GM12801 (cell line): ENCODE data around the gene POLDIP2.

Experiments
- TF ChIP-seq, protein P1 (sequence below): IDR thresholded peaks from one replicate; pipeline ENCODE4 v1.5.1; 2011; ENCODE audit warnings: control low read depth; ENCODE audit not compliant: insufficient read length; ENCODE audit errors: extremely low read depth

The POLDIP2 gene

GRCh38 chr17:28372203-28372944, 15.0 kb upstream of the POLDIP2 start:
- TF ChIP-seq, protein P1, sequence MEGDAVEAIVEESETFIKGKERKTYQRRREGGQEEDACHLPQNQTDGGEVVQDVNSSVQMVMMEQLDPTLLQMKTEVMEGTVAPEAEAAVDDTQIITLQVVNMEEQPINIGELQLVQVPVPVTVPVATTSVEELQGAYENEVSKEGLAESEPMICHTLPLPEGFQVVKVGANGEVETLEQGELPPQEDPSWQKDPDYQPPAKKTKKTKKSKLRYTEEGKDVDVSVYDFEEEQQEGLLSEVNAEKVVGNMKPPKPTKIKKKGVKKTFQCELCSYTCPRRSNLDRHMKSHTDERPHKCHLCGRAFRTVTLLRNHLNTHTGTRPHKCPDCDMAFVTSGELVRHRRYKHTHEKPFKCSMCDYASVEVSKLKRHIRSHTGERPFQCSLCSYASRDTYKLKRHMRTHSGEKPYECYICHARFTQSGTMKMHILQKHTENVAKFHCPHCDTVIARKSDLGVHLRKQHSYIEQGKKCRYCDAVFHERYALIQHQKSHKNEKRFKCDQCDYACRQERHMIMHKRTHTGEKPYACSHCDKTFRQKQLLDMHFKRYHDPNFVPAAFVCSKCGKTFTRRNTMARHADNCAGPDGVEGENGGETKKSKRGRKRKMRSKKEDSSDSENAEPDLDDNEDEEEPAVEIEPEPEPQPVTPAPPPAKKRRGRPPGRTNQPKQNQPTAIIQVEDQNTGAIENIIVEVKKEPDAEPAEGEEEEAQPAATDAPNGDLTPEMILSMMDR, result no peak

GRCh38 chr17:28371245-28372202, 14.2 kb upstream of the POLDIP2 start, which contains the start of gene SARM1:
Gene SARM1, plus strand, starts transcription at chr17:28371694. Its CDS starts 339 bp downstream, at chr17:28372033.
- TF ChIP-seq, protein P1, result no peak

GRCh38 chr17:28370744-28371103, 13.4 kb upstream of the POLDIP2 start:
- TF ChIP-seq, protein P1, result no peak

- TF ChIP-seq, protein P1, result no peak
Measured at GRCh38 chr17:28370035-28370743, 12.9 kb upstream of the POLDIP2 start, which contains the start of gene VTN. Gene VTN, minus strand, starts transcription at chr17:28370307. Its CDS starts 104 bp downstream, at chr17:28370203.

DNA sequence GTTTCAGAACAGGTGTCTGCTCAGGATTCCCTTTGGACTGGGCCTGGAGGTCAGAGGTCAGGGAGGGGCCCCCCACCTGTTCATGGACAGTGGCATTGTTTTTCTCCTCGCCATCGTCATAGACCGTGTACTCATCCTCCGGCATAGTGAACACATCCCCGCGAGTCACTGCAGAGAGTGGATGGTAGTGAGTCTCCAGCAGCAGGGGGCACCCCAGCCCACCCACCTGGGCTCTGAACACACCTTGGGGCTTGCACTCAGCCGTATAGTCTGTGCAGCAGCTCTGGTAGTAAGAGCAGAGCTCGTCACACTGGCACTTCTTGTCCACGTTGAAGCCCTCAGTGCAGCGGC, 12.3 kb upstream of the POLDIP2 start:
- TF ChIP-seq, protein P1, result no peak

GRCh38 chr17:28368915-28369683, 11.8 kb upstream of the POLDIP2 start:
- TF ChIP-seq, protein P1, result no peak
